Kidney (tissue), 14 donors: Measurements from ENCODE around the gene ATP2A3. TPM values are rescaled to one million over a fixed set of nuclear protein-coding genes. Genes with fewer than 3 reads are reported as not detected.

Experiments used
- DNase-seq, 5 donors: peaks; one replicate each; pipeline ENCODE4 v3.0.0-alpha.2; 2013 to 2020
- FAIRE-seq: peaks from 2 replicates; lab custom pipeline; 2012; peaks lifted over from hg19 to GRCh38; lab: Jason Lieb, UNC
- H3K27ac ChIP-seq, 2 donors: one replicate each; pipeline ENCODE4 v1.7.0; 2013; ENCODE audit warnings: low read depth in 2 of 2, low read length in 2 of 2, inconsistent platforms in 1 of 2
- H3K27me3 ChIP-seq: one replicate; pipeline ENCODE4 v1.7.1; 2013; ENCODE audit warnings: low read length, inconsistent platforms; ENCODE audit not compliant: control insufficient read depth, insufficient read depth
- H3K36me3 ChIP-seq, 3 donors: one replicate each; pipeline versions ENCODE4 v1.7.0 to v1.7.1; 2013; ENCODE audit warnings: low read length in 3 of 3, control low read depth in 1 of 3, inconsistent platforms in 1 of 3; ENCODE audit not compliant: insufficient read depth in 3 of 3, control insufficient read depth in 2 of 3
- H3K4me1 ChIP-seq, 3 donors: one replicate each; pipeline versions ENCODE4 v1.7.0 to v1.7.1; 2013; ENCODE audit warnings: low read length in 3 of 3, inconsistent platforms in 1 of 3, low read depth in 1 of 3; ENCODE audit not compliant: control insufficient read depth in 2 of 3, insufficient read depth in 2 of 3
- H3K4me3 ChIP-seq, 3 donors: one replicate each; pipeline versions ENCODE4 v1.7.0 to v1.8.1; 2013; ENCODE audit warnings: low read length in 3 of 3, control low read depth in 1 of 3, inconsistent platforms in 1 of 3
- H3K9ac ChIP-seq, 3 donors: one replicate each; pipeline versions ENCODE4 v1.7.0 to v1.7.1; 2013; ENCODE audit warnings: low read length in 3 of 3, control low read depth in 1 of 3, inconsistent platforms in 1 of 3
- H3K9me3 ChIP-seq, 3 donors: one replicate each; pipeline versions ENCODE4 v1.7.0 to v1.7.1; 2013; ENCODE audit warnings: low read length in 3 of 3, control low read depth in 1 of 3, inconsistent platforms in 1 of 3; ENCODE audit not compliant: control insufficient read depth in 2 of 3, insufficient read depth in 1 of 3
- intact Hi-C: fragments of 100-400 bp; cut with DNase I; formaldehyde crosslinking; loops from one replicate; pipeline ENCODE4 v1.11.1; 2022
- polyA plus RNA-seq: library from polyadenylated mRNA; stranded (reverse); fragments of 350-450 nt; fragmentation: Illumina TruSeq; extraction: RNeasy Lipid Tissue Mini Kit (QIAGEN cat#74804); gene quantifications from one replicate; pipeline ENCODE4 v1.2.3, GENCODE V29; 2014; ENCODE audit warnings: low read depth, low replicate concordance; ENCODE audit not compliant: insufficient read depth
- total RNA-seq: library from RNA; stranded (reverse); fragmentation: NEBNext Ultra II Directional; extraction: Animal tissue kit (Norgen Biotek cat#: 25700); gene quantifications from one replicate; pipeline ENCODE4 v1.2.1, GENCODE V29; 2021
- TF ChIP-seq, protein P1 (sequence below): IDR thresholded peaks from 3 replicates; pipeline ENCODE4 v1.5.1; 2012; ENCODE audit warnings: mild to moderate bottlenecking, moderate library complexity, borderline replicate concordance; ENCODE audit not compliant: insufficient read depth; ENCODE audit errors: extremely low read depth
- donor health status: control.
- donor health status: control.
- donor health status: control.
- donor health status: control.
- donor health status: control.
- donor health status: DM: yes; HTN: yes; CAD: no.
- donor health status: Normal renal cell carcinoma (clear cell type).

The ATP2A3 gene
- total and polyA plus RNA-seq, 2 donors from 2014 or later, result 9.4 to 52.1 TPM

DNA sequence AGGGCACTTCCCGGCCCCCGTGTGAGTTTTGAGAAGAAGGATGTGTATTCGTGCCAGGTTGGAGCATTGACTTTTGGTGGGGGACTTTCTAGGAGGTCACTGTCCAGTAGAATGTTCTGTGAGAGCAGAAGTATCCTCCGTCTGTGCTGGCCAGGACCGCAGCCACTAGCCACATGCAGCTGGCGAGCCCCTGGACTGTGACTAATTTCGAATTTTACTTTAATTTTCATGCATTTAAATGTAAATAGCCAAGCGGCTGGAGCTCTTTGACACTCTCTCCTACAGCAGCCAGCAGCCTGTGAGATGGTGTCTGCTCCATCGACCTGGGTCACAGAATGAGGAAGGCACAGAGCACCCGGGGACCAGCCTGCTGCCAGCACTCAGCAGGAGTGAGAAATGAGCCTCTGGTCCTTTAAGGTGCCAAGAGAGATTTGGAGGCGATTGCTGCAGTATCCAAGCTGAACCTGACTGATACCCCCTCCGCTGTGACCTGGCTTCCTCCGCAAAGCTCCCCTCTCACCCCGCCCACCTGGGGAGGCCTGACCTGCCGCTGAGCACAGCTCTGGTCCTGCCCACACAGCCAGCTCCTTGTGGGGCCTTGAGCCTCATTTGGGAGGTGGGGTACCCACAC lies 7.8 kb downstream of the ATP2A3 start:
- no peak overlapping the region for H3K27ac ChIP-seq
- no peak overlapping the region for H3K4me3 ChIP-seq
- no peaks in the 10 kb centered on the region for H3K27me3 ChIP-seq
- H3K4me1 ChIP-seq, result no peaks in the 10 kb centered on the region
- no peaks in the 10 kb centered on the region for H3K36me3 ChIP-seq
- TF ChIP-seq, protein P1, sequence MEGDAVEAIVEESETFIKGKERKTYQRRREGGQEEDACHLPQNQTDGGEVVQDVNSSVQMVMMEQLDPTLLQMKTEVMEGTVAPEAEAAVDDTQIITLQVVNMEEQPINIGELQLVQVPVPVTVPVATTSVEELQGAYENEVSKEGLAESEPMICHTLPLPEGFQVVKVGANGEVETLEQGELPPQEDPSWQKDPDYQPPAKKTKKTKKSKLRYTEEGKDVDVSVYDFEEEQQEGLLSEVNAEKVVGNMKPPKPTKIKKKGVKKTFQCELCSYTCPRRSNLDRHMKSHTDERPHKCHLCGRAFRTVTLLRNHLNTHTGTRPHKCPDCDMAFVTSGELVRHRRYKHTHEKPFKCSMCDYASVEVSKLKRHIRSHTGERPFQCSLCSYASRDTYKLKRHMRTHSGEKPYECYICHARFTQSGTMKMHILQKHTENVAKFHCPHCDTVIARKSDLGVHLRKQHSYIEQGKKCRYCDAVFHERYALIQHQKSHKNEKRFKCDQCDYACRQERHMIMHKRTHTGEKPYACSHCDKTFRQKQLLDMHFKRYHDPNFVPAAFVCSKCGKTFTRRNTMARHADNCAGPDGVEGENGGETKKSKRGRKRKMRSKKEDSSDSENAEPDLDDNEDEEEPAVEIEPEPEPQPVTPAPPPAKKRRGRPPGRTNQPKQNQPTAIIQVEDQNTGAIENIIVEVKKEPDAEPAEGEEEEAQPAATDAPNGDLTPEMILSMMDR, result no peak
- no peak for FAIRE-seq
- no peak for DNase-seq
- no peak overlapping the region for H3K9ac ChIP-seq
- intact Hi-C loops, result no loop called here
- no peaks in the 10 kb centered on the region for H3K9me3 ChIP-seq

DNA sequence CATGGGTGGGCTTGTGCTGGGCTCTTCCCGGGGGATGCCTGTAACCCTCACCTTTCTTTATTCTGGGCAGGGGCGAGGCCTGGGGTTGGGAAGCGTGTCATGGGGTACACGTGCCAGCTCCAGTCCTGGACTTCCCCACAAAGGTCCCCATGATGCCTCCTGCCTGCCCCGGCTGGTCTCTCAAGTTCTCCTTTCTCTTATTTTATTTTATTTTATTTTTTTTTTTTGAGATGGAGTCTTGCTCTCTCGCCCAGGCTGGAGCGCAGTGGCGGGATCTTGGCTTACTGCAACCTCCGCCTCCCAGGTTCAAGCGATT lies 8.6 kb downstream of the ATP2A3 start:
- no peaks in the 10 kb centered on the region for H3K36me3 ChIP-seq
- FAIRE-seq, result no peak
- intact Hi-C loops, result no loop called here
- H3K27me3 ChIP-seq, result no peaks in the 10 kb centered on the region
- H3K9me3 ChIP-seq, result no peaks in the 10 kb centered on the region
- TF ChIP-seq, protein P1, result no peak
- DNase-seq, result no peak
- H3K4me3 ChIP-seq, result no peak overlapping the region
- no peaks in the 10 kb centered on the region for H3K4me1 ChIP-seq
- no peak overlapping the region for H3K27ac ChIP-seq
- H3K9ac ChIP-seq, result no peak overlapping the region

DNA sequence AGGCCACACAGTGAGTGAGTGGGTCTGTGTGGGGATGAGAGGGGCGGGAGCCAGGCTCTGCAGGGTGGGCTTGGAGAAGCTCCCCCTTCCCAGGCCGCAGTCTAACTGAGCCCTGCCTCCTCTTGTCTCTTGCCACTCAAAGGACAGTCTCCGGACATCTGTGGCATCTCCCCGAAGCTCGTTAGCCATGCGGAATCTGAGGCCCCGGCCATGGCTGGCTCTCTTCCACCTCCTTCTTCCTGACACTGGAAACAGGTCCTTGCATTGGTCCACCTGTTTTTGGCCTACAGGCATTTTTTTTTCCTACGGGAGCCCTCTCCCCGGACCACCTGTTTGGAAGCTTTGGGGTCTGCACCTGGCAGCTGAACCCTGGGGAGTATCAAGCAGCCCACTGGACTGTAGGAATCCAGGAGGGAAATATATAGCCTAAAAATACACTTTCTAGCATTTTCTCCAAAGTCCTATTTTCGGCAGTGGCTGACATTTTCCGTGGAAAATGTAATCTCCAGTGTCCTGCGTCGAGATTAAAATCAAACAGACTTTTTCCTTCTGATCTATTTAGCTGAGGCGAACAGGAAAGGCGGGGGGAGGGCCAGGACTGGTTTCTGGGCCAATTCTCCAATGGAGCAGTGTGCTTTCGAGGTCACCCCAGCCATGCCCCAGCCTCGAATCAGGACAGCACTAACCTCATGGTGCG lies 9.1 kb downstream of the ATP2A3 start:
- H3K4me3 ChIP-seq, result no peak overlapping the region
- no peaks in the 10 kb centered on the region for H3K4me1 ChIP-seq
- intact Hi-C loops, result no loop called here
- peak overlapping the region in 1 of 2 donors; percentile 3 for H3K27ac ChIP-seq
- TF ChIP-seq, protein P1, result no peak
- DNase-seq (no peak), FAIRE-seq (no peak)
- H3K9ac ChIP-seq, result no peak overlapping the region
- H3K36me3 ChIP-seq, result no peaks in the 10 kb centered on the region
- H3K27me3 ChIP-seq, result no peaks in the 10 kb centered on the region
- no peaks in the 10 kb centered on the region for H3K9me3 ChIP-seq
